GM21786 (cell line): ENCODE data around the gene BRICD5.

Experiments
- ATAC-seq: cut with Tn5 transposase; IDR thresholded peaks from one replicate; pipeline ENCODE4 v1.9.1; 2021; ENCODE audit not compliant: unreplicated experiment

The BRICD5 gene

DNA sequence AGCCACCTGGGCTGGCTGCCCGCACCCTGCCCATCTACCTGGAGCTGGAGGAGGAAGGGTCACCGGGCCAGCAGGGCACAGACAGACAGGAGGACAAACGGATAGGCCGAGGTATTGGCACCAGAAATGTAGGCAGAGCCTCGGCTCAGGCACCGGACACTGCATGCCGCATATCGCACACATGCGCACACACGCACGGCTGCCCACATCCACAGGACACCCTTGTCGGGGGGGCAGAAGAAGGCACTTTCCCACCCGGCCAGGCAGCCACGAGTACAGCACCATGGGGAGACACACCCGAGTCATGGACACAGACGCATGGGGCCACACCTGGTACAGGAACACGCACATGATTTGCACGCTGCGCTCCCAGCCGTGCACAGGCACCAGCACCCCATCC lies 28.7 kb downstream of the BRICD5 start:
- ATAC-seq: no peak

DNA sequence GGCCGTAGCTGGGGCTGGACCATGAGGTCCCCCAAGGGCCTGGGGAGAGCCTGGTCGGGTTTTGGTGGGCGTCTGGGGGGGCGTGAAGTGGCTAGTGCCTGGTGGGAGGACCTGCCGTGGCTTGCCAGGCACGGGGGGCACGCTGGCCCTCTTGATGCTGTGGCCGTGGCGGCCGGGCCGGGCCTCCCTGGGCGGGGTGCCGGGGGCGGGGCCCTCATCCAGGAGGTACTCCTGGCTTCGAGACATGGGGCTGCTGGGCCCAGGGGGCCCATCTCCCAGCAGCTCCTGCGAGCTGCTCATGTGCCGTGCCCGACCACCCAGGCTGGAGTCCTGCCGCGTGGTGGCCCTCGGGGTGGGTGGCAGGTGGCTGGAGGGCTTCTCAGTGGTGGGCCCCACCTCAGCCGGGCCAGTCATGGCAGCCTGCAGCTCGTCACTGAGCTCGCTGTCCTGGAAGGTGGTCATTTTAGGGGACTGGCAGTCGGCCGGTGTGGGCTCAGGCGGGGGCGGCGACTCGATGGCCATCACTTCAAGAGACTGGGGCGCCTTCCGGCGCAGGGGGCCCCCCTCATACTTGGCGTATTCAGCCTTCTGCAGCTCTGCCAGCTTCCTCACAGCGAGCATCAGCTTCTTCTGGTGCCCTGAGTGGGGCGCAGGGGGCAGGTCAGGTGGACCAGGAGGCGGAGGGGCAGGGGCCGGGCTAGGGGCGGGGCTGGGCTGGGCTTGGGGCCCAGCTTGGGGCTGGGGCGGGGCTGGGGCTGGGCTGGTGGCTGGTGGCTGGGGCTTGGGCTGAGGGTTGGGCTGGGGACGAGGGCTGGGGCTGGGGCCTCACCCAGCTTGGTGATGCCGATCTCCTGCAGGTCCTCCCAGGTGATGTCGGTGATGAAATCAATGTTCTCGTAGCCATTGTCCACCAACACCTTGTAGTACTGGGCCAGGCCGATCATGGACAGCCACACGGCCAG lies 29.4 kb downstream of the BRICD5 start:
- no peak for ATAC-seq

DNA sequence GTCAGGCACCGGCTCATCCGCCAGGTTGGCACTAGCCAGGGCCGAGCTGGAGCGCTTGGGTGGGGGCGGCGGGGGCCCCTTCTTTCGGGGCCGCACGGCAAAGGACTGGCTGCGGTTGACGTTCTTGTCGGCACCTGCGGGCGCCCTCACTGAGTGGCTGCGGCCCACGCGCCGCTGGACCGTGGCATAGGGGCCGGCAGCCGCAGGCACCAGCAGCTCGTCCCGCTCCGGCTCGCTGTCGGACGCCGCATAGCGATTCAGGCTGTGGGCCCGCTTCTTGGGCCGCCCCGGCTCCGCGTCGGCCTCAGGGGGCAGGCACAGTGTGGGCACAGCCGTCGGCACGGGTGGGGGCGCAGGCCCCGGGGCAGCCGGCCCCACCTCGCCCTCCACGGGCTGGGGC lies 30.2 kb downstream of the BRICD5 start:
- ATAC-seq: no peak

DNA sequence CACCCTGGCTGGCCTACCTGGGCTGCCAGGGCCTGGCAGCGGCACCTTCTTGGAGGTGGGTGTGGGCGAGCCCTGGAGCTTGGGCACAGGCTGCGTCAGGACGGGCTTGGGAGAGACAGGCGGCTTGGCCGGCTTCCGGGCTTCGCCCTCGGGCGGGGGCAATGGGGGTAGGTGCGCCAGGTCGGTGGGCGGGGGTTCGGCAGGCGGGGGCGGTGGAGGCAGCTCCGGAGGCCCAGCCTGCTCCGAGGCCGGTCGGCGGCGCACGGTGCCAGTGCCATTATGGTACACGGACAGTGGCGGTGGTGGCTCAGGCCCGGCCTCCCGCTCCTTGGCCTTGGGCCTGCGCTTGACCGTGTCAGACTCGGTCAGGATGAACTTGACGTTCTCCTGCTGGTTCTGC lies 31.1 kb downstream of the BRICD5 start:
- ATAC-seq: no peak

DNA sequence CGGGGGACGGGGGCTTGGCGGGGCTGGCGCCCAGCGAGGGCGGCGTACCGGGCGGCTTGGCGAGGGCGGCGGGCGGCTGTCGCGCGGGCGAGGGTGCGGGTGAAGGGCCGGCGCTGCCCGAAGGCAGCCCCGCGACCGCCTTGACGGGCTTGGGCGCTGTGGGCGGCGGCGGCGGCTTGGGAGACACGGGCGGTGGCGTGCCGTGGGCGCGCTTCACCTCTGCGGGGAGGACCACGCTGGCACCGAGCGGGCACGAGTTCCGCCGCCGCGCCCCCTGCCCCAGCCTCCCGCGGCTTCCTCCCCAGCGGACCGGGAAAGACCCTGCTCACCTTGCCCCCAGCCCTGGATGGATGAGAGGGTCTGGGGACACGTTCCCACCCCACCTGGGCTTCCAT lies 31.6 kb downstream of the BRICD5 start:
- no peak for ATAC-seq

DNA sequence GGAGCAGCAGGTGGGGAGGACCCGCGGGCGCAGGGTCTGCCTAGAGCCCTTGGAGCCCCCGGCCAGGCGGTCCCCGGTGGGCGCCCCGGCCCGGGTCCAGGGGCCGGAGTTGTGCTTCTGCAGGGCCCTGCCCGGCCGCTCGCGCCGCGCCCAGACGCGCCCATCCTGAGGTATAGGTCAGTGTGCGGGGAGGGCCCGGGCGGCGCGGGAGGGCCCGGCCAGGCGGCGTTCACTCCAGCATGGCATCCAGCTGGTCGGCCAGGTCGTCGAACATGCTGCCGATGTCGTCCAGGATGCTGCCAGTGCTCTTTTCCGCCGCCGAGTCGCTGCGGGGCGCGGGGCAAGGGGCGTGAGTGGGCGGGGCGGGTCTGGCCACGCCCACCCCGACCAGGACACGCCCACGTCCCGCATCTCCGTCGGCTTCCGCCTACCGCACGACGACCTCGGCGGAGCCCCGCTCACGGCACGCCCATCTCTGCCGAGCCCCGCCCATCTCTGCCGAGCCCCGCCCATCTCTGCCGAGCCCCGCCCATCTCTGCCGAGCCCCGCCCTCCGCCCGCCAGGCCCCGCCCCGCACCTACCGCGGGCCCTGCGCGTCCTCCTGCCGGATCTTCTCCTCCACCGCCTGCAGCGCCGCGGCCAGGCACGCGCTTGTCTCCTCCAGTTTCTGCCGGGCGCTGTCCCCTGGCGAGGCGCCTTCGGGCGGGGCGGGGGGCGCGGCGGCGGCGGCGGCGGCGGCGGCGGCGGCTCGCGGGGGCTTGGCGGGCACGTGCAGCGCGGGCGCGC lies 32.1 kb downstream of the BRICD5 start:
- no peak for ATAC-seq

DNA sequence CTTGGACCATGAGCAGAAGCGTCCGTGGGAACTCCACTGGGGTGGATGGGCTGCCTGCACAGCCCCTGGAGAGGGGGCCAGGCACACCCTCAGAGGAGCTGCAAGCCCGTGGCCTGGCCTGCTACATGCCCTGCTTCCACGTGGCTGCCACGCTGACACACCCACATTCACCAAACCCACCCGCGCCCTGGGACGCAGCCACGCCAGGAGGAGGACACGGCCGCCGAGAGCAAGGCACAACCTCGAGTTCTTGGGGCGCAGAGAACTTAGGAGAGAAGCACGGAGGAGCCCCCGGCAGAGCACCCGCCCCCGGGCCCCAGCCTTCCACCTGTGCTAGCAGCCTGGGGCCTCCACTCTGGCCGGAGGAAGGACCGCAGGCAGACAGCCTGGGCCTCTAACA lies 33.1 kb downstream of the BRICD5 start:
- ATAC-seq: no peak

DNA sequence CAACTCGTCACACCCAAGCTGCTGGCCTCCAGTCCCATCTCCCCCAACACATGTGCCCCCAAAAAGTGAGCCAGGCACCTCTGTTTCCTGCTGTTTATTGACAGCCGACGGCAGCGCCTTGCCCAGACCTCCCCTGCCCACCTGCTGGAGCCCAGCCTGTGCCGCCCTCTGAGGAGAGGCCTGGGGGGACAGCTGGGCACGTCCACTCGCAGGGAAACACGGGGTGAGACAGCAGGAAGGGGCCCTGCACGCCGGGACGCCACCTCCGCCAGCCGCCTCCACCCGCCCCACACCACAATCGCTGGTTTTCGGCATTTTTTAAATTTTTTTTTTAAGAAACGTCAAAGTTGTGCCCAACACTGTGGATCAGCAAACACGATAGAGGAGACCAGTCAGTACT lies 33.6 kb downstream of the BRICD5 start:
- ATAC-seq: no peak

DNA sequence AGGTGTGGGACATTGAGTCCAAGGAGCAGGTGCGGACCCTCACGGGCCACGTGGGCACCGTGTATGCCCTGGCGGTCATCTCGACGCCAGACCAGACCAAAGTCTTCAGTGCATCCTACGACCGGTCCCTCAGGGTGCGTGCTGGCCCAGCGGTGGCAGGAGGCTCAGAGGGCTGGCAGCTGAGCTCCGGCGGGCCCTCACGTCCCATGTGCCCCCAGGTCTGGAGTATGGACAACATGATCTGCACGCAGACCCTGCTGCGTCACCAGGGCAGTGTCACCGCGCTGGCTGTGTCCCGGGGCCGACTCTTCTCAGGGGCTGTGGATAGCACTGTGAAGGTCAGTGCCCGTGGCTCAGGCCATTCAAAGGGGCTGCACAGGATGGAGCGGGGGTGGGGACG lies 34.6 kb downstream of the BRICD5 start:
- ATAC-seq: no peak

DNA sequence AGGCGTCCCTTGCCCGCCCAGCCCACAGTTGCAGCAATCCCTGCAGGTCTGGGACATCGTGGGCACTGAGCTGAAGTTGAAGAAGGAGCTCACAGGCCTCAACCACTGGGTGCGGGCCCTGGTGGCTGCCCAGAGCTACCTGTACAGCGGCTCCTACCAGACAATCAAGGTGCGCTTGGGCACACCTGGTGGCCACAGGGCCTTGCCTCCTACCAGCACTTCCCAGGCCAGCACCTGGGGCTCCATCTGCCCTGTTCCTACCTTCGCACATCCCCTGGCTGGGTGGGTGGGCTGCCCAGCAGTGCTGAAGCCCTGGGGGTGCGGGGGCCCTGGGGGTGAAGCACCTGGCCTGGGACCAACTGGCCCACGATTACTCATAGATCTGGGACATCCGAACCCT lies 35.2 kb downstream of the BRICD5 start:
- ATAC-seq: no peak

DNA sequence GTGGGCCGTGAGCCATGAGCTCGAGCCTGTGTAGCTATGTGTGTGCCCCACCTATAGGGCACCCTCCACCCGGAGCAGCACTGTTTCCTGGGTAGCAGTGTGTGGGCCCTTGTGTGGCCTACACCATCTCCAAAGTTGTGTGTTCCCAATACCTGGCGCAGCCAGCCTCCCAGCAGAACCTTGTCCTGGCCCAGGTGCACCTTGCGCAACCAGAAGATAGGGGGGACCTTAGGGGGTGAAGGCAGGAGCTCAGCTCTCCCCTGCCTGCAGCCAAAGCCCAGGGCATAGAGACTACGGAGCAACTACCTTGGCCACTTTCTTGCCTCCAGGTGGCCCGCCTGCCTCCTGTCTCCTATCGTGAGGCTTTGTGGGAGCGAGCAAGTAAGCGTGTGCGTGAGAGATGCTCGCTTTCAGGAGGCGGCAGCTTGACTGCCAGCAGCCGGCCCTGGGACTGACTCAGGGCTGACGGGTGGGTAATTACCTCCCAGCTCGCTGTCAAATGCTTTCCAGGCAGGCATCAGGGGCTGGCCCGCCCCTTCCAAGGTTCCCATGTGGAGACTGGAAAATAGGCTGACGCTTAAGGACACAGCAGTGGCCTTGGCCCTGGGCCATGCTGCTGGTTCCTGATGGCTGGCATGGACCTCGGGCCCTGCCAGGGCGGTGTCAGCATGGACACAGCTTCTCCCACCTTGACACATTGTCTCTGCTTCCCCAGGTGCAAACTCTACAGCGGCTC lies 36.1 kb downstream of the BRICD5 start:
- no peak for ATAC-seq

DNA sequence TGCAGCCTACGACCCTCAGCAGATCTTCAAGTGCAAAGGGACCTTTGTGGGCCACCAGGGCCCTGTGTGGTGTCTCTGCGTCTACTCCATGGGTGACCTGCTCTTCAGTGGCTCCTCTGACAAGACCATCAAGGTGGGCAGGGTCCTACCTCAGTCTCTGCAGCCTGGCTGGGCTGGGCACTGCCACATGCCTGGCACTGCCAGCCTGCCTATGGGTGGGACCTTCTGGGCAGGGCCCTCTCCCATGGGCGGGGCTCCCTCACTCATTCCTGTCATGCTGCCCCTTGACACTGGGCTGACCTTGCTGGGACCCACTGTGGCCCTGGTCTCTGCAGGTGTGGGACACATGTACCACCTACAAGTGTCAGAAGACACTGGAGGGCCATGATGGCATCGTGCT lies 36.7 kb downstream of the BRICD5 start:
- ATAC-seq: no peak

DNA sequence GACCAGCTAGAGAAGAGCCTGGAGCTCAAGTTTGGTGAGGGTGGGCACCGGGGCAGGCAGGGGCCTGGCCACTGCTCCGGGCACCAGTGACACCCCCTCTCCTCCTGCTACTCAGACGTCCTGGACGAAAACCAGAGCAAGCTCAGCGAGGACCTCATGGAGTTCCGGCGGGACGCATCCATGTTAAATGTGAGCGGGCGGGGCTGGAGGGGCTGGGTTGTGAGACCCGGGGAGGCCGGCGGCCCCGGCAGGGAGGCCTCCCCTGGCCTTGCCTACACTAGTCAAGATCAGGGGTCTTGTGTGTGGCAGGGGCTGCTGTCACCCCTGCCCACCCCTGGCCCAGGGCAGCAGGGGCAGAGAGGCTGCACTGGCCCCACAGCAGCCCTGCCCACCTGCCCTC lies 37.3 kb downstream of the BRICD5 start:
- ATAC-seq: no peak

DNA sequence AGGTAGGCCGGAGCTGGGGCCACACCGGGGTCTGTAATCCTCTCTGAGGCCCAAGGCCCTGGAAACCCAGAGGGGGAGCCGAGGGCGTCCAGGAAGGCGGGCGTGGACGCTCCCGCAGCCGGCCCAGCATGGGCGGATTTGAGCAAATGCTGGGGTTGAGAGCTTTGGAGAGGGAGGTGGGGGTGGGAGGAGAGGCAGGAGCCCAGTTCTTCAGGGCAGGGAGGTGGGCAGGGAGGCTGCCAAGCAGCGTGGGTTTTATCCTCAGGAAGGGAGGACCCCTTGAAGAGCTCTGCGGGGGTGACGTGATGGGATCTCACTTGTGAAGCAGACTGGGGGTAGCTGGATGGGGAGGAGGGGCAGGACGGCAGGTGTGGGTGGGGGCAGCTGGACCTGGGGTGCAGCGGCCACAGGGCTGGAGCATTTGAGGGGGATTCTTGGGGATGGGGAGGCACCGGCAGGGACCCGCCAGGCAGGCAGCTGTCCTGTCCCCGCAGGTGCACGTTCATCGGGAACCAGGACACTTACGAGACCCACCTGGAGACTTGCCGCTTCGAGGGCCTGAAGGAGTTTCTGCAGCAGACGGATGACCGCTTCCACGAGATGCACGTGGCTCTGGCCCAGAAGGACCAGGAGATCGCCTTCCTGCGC lies 37.9 kb downstream of the BRICD5 start:
- ATAC-seq: no peak

DNA sequence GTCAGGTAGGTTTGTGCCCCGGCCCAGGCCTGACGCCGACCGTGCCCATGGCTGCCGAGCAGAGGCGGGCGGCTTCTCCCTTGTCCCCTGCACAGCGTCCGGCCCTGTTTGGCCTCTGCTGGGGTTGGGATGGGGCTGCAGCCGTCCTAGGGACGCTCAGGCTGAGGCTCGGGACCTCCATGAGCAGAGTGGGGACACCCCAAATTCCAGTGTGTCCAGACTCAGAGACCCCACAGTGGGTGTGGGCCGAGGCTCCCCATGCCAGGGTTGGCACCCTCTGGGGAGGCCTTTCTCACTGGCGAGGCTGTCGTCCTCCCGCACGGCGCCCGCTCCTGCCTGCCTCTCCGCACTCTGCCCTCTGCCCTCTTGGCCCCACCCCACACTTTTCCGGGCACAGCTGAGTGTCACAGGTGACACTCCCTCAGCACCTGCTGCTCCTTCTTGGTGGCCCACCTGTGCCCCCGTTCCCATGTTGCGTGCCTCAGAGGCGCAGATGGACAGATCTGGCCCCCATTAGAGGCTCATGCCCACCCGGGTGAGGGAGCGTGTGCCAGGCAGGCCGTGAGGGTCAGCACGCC lies 39.0 kb downstream of the BRICD5 start:
- ATAC-seq: no peak

DNA sequence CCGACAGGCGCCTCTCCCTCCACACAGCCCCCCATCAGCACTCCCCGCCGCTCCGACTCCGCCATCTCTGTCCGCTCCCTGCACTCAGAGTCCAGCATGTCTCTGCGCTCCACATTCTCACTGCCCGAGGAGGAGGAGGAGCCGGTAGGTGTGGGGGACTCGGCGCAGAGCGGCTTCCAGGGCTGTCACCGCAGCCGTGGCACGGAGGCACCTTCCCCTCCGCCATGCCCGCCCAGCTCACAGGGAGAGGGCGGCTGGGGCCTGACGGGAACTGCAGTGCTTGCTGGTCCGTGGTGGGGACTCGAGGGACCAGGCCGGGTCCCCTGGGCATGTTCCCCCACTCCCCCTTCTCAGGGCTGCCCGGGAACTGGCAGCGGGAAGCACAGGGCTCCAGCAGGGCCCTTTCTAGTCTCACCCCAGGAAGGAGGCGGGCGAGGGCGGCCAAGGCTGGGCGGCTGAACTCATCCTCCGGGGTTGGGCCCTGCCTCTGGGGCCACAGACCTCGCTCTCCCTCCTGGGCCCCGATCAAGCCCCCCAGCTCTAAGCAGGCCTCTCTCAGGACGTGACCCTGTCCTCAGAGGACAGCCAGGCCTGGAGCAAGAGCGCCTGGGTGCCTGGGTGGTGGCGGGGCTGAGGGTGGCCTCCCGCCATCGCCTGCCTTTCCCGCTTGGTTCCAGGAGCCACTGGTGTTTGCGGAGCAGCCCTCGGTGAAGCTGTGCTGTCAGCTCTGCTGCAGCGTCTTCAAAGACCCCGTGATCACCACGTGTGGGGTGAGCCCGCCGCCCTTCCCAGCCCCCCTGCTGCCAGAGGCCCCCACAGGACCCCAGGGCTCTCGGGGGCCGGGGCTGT lies 39.9 kb downstream of the BRICD5 start:
- ATAC-seq: no peak

DNA sequence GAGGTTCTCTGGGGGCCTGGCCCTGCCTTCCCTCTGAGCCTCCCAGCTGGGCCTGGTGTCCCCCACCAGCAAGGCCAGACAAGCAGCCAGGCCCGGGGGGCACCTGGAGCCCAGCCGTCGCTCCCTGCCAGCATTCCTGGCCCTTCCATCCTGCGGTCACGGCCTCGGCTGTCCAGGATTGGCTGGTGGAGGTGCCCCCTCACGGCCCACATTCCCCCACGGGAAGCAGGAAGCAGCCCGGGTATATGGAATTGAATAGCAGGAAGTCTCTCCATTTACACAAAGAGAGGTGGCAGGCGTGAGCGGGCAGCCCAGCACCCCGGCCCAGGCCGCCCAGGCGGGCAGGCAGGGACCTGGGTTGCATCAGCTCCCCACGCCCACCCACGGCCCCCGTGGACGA lies 40.6 kb downstream of the BRICD5 start:
- no peak for ATAC-seq

DNA sequence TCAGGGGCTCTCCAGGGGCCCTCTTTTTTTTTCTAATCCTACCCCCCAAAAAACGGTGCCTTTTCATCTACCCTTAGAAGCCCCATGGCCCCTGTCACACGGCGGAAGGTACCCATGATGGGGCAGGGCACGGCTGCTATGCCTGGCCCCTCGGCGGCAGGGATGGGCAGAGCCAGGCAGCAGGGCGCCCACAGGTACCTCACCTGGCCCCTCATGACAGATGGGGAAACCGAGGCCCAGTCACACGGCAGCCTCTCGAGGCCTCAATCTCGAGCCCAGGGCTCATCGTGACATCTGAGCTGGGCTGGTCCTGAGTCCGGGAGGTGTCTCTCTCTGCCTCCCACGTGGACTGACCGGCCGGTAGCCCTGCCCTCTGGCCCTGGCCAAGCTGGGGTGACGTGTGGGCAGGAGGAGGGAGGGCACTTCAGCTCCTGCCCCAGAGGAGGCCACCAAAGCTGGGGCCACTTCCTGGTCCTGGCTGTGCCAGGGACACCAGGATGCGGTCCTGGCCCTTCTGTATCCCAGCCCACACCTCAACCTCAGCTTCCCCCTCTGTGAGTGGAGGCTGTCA lies 43.5 kb downstream of the BRICD5 start:
- no peak for ATAC-seq

DNA sequence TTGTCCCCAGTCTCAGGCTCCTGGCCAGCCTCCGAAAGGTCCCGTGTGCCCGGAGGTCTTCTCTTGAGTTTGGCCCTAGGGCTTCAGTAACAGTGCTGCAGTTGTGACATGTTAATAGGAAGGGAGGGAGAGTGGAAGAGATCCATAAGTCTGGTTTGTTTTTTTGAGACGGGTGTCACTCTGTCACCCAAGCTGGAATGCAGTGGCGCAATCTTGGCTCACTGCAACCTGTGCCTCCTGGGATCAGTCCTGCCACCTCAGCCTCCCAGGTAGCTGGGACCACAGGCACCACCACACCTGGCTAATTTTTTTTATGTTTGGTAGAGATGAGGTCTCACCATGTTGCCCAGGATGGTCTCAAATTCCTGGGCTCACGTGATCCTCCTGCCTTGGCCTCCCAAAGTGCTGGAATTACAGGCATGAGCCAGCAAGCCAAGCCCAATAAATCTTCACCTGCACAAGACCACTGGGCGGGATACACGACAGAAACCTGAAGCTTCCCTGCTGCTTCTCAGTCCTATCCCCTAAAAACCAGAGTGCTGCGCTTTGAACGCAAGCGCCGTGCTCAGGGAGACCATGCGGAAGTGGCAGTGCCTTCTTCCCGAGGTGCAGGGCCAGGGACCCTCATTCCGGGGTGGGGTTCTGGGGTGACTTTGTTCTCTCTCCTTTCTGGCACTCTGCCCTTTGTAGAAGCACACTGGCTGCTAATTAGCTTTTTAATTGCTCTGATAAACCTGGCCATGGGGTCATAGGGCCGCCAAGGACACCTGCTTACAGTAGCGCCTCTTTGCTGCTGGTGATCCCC lies 44.2 kb downstream of the BRICD5 start:
- no peak for ATAC-seq
